22Rv1 (cell line): ENCODE measurements around the gene MEIOSIN.
A peak's percentile ranks its signal among the peaks of the same experiment; 100 is the strongest.
"Not testable (repeated sequence)": the region's sequence is repeated elsewhere in the genome, so short reads cannot be mapped to it uniquely, and the experiment has no call there.

Source experiments
- H3K27ac ChIP-seq: fragments of 450-650 bp; 2 replicates; pipeline ENCODE4 v1.5.1; 2017
- ZFX ChIP-seq: fragments of 450-650 bp; IDR thresholded peaks from 2 replicates; pipeline ENCODE4 v1.6.1; 2017; ENCODE audit warnings: antibody characterized with exemption, borderline replicate concordance
- TF ChIP-seq, protein P1 (sequence below): fragments of 450-650 bp; IDR thresholded peaks from 2 replicates; pipeline ENCODE4 v1.5.1; 2017; ENCODE audit warnings: mild to moderate bottlenecking

MEIOSIN gene

DNA sequence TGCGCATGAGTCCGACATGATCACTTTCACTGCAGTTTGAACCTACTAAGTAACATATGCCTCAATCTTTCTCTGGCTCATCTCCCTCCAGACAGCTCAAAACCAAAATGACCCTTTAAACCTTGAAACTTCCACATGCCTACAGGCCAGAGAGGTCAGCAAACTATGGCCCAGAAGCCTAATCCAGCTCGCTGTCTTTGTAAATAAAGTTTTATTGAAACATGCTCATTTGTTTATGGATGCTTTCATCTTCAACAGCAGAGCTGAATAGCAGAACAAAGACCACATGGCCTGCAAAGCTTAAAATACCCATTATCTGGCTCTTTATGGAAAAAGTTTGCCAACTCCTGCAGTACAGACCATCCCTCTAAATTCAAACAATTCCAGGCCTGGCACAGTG is 18.1 kb upstream of the MEIOSIN start:
- TF ChIP-seq, protein P1, sequence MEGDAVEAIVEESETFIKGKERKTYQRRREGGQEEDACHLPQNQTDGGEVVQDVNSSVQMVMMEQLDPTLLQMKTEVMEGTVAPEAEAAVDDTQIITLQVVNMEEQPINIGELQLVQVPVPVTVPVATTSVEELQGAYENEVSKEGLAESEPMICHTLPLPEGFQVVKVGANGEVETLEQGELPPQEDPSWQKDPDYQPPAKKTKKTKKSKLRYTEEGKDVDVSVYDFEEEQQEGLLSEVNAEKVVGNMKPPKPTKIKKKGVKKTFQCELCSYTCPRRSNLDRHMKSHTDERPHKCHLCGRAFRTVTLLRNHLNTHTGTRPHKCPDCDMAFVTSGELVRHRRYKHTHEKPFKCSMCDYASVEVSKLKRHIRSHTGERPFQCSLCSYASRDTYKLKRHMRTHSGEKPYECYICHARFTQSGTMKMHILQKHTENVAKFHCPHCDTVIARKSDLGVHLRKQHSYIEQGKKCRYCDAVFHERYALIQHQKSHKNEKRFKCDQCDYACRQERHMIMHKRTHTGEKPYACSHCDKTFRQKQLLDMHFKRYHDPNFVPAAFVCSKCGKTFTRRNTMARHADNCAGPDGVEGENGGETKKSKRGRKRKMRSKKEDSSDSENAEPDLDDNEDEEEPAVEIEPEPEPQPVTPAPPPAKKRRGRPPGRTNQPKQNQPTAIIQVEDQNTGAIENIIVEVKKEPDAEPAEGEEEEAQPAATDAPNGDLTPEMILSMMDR = no peak
- TF ChIP-seq ZFX = no peak
- peak overlapping the region; percentile 90 for H3K27ac ChIP-seq

DNA sequence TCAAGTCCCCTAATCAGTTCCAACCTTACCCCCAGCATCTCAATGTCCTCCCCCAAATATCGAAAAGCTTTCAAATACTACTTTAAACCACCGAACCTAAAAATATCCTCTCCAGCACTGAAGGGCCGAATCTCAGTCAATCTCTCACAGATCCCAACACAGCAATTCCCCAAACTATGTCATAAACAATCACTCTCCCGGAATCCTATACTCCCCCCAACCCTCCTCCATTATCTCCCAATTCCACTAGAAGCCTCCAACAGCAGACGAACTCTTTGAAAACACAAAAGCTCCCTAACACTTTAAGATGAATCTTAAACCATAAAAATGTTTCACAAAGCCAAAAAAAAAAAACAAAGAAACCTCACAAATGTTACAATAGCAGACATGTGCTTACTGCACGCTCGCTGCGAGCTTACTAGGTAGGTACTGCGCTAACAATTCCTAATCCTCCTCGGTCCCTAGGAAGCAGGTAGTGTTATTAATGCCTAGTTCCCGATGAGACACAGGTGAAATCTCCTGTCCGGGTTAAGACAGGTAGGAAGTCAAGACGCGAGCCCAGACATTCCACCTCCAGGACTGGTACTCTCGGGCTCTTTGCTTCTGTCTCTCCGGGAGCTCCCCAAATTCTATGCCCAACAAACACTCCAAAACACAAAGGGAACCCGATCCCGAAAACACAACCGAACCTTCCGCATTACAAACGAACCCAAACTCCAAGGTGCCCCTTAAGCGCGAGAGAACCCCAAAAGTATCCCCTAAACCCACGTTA is 16.7 kb upstream of the MEIOSIN start:
- TF ChIP-seq, protein P1 = no peak
- TF ChIP-seq ZFX = no peak
- peak overlapping the region; percentile 90 for H3K27ac ChIP-seq

DNA sequence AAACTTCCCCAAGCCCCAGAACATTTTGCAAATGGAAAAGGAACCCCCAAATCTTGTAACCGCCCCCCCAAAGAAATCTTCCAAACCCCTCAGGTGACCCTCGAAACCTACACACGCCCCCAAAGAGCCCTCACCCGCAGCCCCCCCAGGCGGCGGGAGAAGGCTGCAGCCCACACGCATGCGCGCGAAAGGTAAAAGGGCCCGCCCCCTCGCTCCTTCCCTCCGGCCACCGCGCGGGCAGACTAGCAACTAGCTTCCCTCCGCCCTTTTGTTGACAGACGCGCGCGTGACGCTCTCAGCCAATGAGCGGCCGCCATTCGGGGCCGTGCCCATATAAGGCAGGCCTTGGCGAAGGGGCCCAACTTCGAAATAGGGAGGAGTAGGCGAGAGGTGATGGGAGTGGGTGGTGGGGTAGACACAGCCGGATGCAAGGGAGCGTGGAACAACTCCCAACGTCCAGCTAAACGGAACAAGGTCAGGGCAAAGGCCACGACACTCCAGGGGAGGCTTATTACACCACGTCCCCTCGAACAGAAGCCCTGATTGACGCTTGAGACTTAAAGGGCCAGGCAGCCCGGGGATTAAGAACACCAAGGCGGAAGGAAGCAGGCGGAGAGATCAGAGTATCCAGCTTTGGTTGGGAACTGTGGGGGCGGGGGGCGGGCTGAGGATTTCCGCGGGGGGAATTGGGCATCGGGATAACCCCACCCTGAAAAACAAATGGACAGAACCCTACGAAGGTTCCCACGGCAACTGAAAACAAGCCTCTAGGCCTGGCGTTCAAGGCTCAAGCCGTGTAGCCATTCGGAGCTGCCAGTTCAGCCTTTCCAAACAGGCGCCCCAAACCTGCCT is 15.9 kb upstream of the MEIOSIN start:
- TF ChIP-seq, protein P1 = peak; percentile 18; the same call in 1 of the 2 replicates
- no peak for TF ChIP-seq ZFX
- H3K27ac ChIP-seq = peak overlapping the region; percentile 90

DNA sequence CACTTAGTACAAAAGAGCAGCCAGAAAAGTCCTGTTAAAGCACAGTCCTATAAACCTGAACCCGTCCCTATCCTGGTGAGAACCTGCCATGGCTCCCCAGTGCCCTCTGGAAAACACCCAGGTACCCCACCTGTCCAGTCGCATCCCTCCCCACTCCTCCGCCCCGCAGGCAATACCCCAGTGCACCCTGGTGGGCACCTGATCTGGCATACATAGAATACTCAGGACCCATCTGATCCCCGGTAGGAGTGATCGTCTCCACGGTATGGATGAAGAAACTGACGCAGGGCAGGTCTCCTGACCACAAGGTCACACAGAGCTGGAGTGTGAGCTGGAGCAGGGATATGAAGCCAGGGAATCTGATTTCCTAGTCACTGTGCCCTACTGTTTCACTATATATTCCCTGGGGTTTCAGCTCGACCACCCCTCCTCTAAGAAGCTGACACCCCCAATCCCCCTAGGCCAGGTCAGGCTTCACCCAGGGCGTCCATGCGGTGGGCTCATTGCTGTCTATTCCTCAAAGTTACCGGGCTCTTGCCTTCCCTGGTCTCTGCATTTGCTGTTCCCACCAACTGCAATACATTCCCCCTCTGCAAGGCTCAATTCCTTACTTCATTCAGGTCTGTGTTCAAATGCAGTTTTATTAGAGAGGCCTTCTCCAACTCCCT is 15.1 kb upstream of the MEIOSIN start:
- TF ChIP-seq, protein P1 = no peak
- TF ChIP-seq ZFX = no peak
- peak overlapping the region; percentile 90 for H3K27ac ChIP-seq

DNA sequence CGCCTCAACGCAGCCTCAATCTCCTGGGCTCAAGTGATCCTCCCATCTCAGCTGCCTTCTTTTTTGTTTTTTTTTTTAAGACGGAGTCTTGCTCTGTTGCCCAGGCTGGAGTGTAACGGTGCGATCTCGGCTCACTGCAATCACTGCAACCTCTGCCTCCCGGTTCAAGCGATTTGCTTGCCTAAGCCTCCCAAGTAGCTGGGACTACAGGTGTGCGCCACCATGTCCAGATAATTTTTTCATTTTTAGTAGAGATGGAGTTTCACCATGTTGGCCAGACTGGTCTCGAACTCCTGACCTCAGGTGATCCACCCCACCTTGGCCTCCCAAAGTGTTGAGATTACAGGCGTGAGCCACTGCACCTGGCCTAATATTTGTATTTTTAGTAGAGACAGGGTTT is 13.2 kb upstream of the MEIOSIN start:
- H3K27ac ChIP-seq = not testable (repeated sequence)

DNA sequence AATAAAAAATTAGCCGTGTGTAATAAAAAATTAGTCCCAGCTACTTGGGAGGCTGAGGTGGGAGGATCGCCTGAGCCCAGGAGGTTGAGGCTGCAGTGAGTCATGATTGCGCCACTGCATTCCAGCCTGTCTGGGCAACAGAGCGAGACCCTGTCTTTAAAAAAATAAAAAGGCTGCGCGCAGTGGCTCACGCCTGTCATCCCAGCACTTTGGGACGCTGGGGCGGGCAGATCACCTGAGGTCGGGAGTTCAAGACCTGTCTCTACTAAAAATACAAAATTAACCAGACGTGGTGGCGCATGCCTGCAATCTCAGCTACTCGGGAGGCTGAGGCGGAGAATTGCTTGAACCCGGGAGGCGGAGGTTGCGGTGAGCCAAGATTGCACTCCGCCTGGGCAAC is 4.6 kb upstream of the MEIOSIN start:
- not testable (repeated sequence) for H3K27ac ChIP-seq

DNA sequence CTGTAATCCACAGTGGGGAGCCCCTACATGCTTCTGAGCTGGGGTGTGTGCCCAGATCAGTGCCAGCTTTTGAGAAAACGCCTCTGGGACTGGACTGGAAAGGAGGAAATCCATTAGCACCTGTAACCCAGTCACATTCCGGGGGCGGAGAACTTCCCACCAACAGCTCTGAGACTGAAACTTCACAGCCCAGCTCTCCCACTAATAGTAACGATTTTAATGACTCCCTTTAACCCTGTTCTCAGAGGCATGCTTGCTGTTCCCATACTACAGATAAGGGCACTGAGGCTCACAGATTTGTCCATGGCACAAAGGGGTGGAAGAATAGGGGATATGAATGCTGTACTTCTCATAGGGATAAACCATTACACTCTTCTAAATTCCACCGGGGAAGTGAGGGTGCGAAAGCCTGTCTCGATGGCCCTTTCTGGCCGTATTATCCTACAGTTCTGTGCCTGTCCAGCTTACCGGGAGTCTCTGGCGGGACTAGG is 3.4 kb upstream of the MEIOSIN start:
- TF ChIP-seq, protein P1 = no peak
- no peak for TF ChIP-seq ZFX
- peak overlapping the region; percentile 71 for H3K27ac ChIP-seq
